ENCODE results near the gene JARID2.

DNA sequence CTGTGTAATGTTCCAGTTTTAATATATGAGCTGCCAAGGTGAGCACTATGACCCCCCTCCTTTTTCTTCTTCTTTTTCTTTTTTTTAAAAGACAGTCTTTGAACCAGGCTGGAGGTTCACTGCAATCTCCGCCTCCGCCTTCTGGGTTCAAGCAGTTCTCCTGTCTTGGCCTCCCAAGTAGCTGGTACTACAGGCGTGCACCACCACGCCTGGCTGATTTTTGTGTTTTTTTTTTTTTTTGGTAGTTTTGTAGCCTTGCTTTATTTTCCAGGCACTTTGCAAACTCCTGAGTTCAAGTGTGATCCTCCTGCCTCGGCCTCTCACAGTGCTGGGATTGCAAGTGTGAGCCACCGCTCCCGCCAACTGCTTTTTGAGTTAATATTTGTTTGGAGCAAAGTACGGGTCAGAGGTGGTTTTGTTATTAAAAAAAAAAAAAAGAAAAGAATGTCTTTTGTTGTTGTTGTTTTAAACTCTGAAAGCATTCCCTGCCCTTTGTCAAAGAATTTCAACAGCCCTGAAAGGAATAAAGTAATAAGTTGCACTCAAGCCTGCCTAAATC, 78.6 kb downstream of the JARID2 start:
- TF ChIP-seq, protein P1, sequence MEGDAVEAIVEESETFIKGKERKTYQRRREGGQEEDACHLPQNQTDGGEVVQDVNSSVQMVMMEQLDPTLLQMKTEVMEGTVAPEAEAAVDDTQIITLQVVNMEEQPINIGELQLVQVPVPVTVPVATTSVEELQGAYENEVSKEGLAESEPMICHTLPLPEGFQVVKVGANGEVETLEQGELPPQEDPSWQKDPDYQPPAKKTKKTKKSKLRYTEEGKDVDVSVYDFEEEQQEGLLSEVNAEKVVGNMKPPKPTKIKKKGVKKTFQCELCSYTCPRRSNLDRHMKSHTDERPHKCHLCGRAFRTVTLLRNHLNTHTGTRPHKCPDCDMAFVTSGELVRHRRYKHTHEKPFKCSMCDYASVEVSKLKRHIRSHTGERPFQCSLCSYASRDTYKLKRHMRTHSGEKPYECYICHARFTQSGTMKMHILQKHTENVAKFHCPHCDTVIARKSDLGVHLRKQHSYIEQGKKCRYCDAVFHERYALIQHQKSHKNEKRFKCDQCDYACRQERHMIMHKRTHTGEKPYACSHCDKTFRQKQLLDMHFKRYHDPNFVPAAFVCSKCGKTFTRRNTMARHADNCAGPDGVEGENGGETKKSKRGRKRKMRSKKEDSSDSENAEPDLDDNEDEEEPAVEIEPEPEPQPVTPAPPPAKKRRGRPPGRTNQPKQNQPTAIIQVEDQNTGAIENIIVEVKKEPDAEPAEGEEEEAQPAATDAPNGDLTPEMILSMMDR (conservative IDR thresholded peaks at IDR 0.05; ENCODE audit: low read length) = no peak
- TF ChIP-seq EZH2phosphoT487 (IDR thresholded peaks at IDR 0.05; ENCODE audit: borderline replicate concordance, low read depth, low read length) = no peak
